Muscle layer of colon (tissue), 2 donors: ENCODE measurements around the gene DDX39B.

Source experiments
- H3K27ac ChIP-seq: one replicate; pipeline ENCODE4 v1.7.0; 2013; ENCODE audit warnings: low read depth, mild to moderate bottlenecking, low read length, moderate library complexity
- H3K27me3 ChIP-seq, 2 donors: one replicate each; pipeline ENCODE4 v1.7.0; 2013; ENCODE audit warnings: low read length in 2 of 2, mild to moderate bottlenecking in 2 of 2; ENCODE audit not compliant: insufficient read depth in 2 of 2, control insufficient read depth in 1 of 2
- H3K36me3 ChIP-seq: one replicate; pipeline ENCODE4 v1.7.0; 2013; ENCODE audit warnings: mild to moderate bottlenecking, low read length; ENCODE audit not compliant: insufficient read depth
- H3K4me1 ChIP-seq: one replicate; pipeline ENCODE4 v1.7.0; 2013; ENCODE audit warnings: mild to moderate bottlenecking, low read length; ENCODE audit not compliant: insufficient read depth
- H3K4me3 ChIP-seq, 2 donors: one replicate each; pipeline ENCODE4 v1.7.0; 2013; ENCODE audit warnings: low read length in 2 of 2, low read depth in 1 of 2, mild to moderate bottlenecking in 1 of 2, moderate library complexity in 1 of 2
- H3K9ac ChIP-seq: one replicate; pipeline ENCODE4 v1.7.0; 2013; ENCODE audit warnings: low read length
- H3K9me3 ChIP-seq: one replicate; pipeline ENCODE4 v1.7.0; 2013; ENCODE audit warnings: mild to moderate bottlenecking, low read length
- donor health status: abdominal sarcoma.
- donor health status: Adenocarcinoma of cecum.

Gene DDX39B

GRCh38 chr6:31580807-31581433 is 39.1 kb upstream of the DDX39B start:
- Histone ChIP-seq H3K9ac (peak overlapping the region; percentile 87), H3K4me1 (peaks cover 11% of the 10 kb centered on the region), H3K4me3 (peak overlapping the region; percentile 91 to 97), H3K9me3 (no peaks in the 10 kb centered on the region), H3K27ac (peak overlapping the region; percentile 87), H3K27me3 (no peaks in the 10 kb centered on the region), H3K36me3 (no peaks in the 10 kb centered on the region)

- peak overlapping the region; percentile 91 to 97 for H3K4me3 ChIP-seq
- no peaks in the 10 kb centered on the region for H3K36me3 ChIP-seq
- H3K27me3 ChIP-seq = no peaks in the 10 kb centered on the region
- peak overlapping the region; percentile 87 for H3K9ac ChIP-seq
- peaks cover 11% of the 10 kb centered on the region for H3K4me1 ChIP-seq
- H3K9me3 ChIP-seq = no peaks in the 10 kb centered on the region
- no peak overlapping the region for H3K27ac ChIP-seq
Observed at GRCh38 chr6:31580438-31580740, 38.6 kb upstream of the DDX39B start.

GRCh38 chr6:31579546-31580437 is 38.0 kb upstream of the DDX39B start:
- Histone ChIP-seq H3K4me3 (peak overlapping the region in 1 of 2 donors; percentile 91), H3K27me3 (no peaks in the 10 kb centered on the region), H3K36me3 (no peaks in the 10 kb centered on the region), H3K9me3 (no peaks in the 10 kb centered on the region), H3K27ac (no peak overlapping the region), H3K9ac (peak overlapping the region; percentile 87), H3K4me1 (peaks cover 16% of the 10 kb centered on the region)

GRCh38 chr6:31579119-31579505 is 37.3 kb upstream of the DDX39B start:
- no peaks in the 10 kb centered on the region for H3K27me3 ChIP-seq
- H3K4me1 ChIP-seq = peaks cover 17% of the 10 kb centered on the region
- H3K9ac ChIP-seq = no peak overlapping the region
- H3K36me3 ChIP-seq = no peaks in the 10 kb centered on the region
- H3K9me3 ChIP-seq = no peaks in the 10 kb centered on the region
- no peak overlapping the region for H3K27ac ChIP-seq
- H3K4me3 ChIP-seq = no peak overlapping the region

- no peak overlapping the region for H3K27ac ChIP-seq
- H3K4me1 ChIP-seq = peaks cover 17% of the 10 kb centered on the region
- H3K27me3 ChIP-seq = no peaks in the 10 kb centered on the region
- H3K4me3 ChIP-seq = no peak overlapping the region
- no peaks in the 10 kb centered on the region for H3K36me3 ChIP-seq
- H3K9ac ChIP-seq = no peak overlapping the region
- no peaks in the 10 kb centered on the region for H3K9me3 ChIP-seq
Observed at GRCh38 chr6:31578184-31579118, 36.6 kb upstream of the DDX39B start.

- Histone ChIP-seq H3K9ac (no peak overlapping the region), H3K36me3 (no peaks in the 10 kb centered on the region), H3K27ac (no peak overlapping the region), H3K9me3 (no peaks in the 10 kb centered on the region), H3K4me1 (peaks cover 17% of the 10 kb centered on the region), H3K4me3 (no peak overlapping the region), H3K27me3 (no peaks in the 10 kb centered on the region)
Observed at GRCh38 chr6:31577579-31577966, 35.8 kb upstream of the DDX39B start.

- Histone ChIP-seq H3K27ac (no peak overlapping the region), H3K4me1 (peaks cover 16% of the 10 kb centered on the region), H3K9ac (no peak overlapping the region), H3K36me3 (no peaks in the 10 kb centered on the region), H3K9me3 (no peaks in the 10 kb centered on the region), H3K27me3 (no peaks in the 10 kb centered on the region), H3K4me3 (no peak overlapping the region)
Observed at GRCh38 chr6:31576897-31577578, 35.2 kb upstream of the DDX39B start.

GRCh38 chr6:31575952-31576685 is 34.3 kb upstream of the DDX39B start:
- Histone ChIP-seq H3K4me3 (peak overlapping the region in 1 of 2 donors; percentile 47), H3K4me1 (peaks cover 11% of the 10 kb centered on the region), H3K36me3 (no peaks in the 10 kb centered on the region), H3K9me3 (no peaks in the 10 kb centered on the region), H3K9ac (peak overlapping the region; percentile 28), H3K27ac (peak overlapping the region; percentile 47), H3K27me3 (no peaks in the 10 kb centered on the region)

GRCh38 chr6:31575335-31575901 is 33.6 kb upstream of the DDX39B start, which contains the start of gene TNF:
Gene TNF, plus strand, starts transcription at chr6:31575565. Its CDS starts 177 bp downstream, at chr6:31575742.
- Histone ChIP-seq H3K27ac (peak within 1 kb of the TSS; percentile 47), H3K4me3 (peak within 1 kb of the TSS in 1 of 2 donors; percentile 47), H3K9ac (peak within 1 kb of the TSS; percentile 28)

More at GRCh38 chr6:31575335-31575901, 33.6 kb upstream of the DDX39B start, which contains the start of gene TNF:
- no peaks in the 10 kb centered on the region for H3K9me3 ChIP-seq
- H3K4me1 ChIP-seq = peaks cover 8% of the 10 kb centered on the region
- no peaks in the 10 kb centered on the region for H3K36me3 ChIP-seq
- H3K27me3 ChIP-seq = no peaks in the 10 kb centered on the region
